Brain microvascular endothelial cell (primary cell): ENCODE data around the gene LMCD1.

ENCODE experiments used
- DNase-seq: peaks from one replicate; pipeline ENCODE4 v3.0.0-alpha.2; 2020
- H3K27ac ChIP-seq: fragments of 250-450 bp; sonication (Bioruptor Pico); 2 replicates; pipeline ENCODE4 v1.5.1; 2020; ENCODE audit warnings: mild to moderate bottlenecking, moderate library complexity
- H3K27me3 ChIP-seq: fragments of 250-450 bp; sonication (Bioruptor Pico); replicated peaks from 2 replicates; pipeline ENCODE4 v1.5.1; 2020; ENCODE audit warnings: mild to moderate bottlenecking
- H3K36me3 ChIP-seq: fragments of 250-450 bp; sonication (Bioruptor Pico); replicated peaks from 2 replicates; pipeline ENCODE4 v1.5.1; 2020; ENCODE audit warnings: mild to moderate bottlenecking
- H3K4me3 ChIP-seq: 2 replicates; pipeline ENCODE4 v1.5.1; 2011; ENCODE audit warnings: low read depth, mild to moderate bottlenecking, control low read depth, low read length, moderate library complexity
- in situ Hi-C: cut with HindIII; loops from 2 replicates; pipeline ENCODE4 v1.10.0; 2017; ENCODE audit warnings: low sequenced_read_pairs, low pct_ligation_motif_present
- TF ChIP-seq, protein P1 (sequence below): IDR thresholded peaks from 2 replicates; pipeline ENCODE4 v1.5.1; 2011; ENCODE audit warnings: low read depth, mild to moderate bottlenecking, moderate library complexity, low read length, control low read depth, inconsistent platforms; ENCODE audit errors: missing control alignments

LMCD1 gene

DNA sequence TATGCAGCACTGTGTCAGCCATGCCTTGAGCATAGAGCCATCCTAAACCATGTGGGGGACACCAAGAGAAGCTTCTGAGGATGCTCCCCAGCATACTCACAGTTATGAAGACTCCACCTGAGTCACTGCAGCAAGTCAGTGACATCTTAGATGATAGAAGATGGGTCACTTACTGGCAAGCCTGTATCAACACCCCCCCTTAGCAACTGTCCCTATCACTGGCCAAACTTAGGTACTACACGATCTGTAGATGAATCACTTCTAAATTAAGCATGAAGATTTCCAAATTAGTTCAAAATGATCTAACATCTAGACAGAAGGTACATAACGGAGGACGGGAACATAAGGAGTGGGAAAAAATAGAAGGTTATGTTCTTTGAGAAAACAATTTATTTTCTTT lies 13.2 kb upstream of the LMCD1 start:
- TF ChIP-seq, protein P1, sequence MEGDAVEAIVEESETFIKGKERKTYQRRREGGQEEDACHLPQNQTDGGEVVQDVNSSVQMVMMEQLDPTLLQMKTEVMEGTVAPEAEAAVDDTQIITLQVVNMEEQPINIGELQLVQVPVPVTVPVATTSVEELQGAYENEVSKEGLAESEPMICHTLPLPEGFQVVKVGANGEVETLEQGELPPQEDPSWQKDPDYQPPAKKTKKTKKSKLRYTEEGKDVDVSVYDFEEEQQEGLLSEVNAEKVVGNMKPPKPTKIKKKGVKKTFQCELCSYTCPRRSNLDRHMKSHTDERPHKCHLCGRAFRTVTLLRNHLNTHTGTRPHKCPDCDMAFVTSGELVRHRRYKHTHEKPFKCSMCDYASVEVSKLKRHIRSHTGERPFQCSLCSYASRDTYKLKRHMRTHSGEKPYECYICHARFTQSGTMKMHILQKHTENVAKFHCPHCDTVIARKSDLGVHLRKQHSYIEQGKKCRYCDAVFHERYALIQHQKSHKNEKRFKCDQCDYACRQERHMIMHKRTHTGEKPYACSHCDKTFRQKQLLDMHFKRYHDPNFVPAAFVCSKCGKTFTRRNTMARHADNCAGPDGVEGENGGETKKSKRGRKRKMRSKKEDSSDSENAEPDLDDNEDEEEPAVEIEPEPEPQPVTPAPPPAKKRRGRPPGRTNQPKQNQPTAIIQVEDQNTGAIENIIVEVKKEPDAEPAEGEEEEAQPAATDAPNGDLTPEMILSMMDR, result peak; percentile 19
- H3K4me3 ChIP-seq, result no peak overlapping the region
- in situ Hi-C loops, result no loop called here
- H3K27me3 ChIP-seq, result no peaks in the 10 kb centered on the region
- H3K27ac ChIP-seq, result no peak overlapping the region
- no peak for DNase-seq
- no peaks in the 10 kb centered on the region for H3K36me3 ChIP-seq

DNA sequence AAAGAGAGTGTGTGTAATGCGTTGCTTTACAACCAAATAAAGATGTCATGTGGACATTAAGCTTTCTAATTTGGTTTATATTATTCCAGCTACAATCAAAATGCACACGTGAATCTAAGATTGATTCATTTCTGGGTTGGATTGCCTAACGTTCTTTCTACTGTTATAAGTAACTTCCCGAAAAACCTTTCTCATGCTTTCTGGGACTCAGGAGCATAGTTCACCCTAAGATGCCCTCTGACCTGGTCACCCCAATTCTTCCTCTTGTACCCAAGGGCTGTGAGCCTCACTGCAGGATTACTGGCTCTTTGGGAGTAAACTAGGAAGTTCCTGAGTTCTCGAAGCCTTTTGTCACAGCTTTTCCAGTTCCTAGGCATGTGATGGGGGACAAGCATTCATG lies 12.7 kb upstream of the LMCD1 start:
- TF ChIP-seq, protein P1, result no peak
- no peak overlapping the region for H3K27ac ChIP-seq
- no peak for DNase-seq
- no peak overlapping the region for H3K4me3 ChIP-seq
- H3K36me3 ChIP-seq, result no peaks in the 10 kb centered on the region
- H3K27me3 ChIP-seq, result no peaks in the 10 kb centered on the region
- in situ Hi-C loops, result no loop called here

DNA sequence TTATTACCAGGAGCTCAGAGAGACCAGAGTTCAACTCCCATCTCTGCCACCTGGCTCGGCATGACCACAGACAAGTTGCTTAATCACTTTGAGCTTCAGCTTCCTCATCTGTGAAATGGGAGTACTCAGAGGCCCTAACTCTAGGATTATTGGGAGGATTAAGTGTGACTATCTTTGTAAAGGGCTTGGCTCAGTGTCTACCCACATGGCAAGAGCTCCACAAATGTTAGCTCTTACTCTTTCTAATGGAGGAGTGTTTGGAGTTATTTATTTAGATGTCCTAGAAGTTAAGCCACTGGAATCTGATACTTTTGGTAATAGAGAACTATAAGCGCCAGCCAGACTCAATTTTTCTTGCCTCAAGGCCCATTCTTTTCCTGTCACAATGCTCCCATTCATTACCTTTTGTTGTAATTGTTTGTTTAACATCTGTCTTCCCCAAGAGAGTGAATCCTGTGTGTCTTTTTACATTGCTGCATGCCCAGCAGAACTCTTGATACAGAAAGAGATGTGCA lies 12.3 kb upstream of the LMCD1 start:
- H3K27ac ChIP-seq, result peak overlapping the region; percentile 74
- DNase-seq, result no peak
- in situ Hi-C loops, result no loop called here

DNA sequence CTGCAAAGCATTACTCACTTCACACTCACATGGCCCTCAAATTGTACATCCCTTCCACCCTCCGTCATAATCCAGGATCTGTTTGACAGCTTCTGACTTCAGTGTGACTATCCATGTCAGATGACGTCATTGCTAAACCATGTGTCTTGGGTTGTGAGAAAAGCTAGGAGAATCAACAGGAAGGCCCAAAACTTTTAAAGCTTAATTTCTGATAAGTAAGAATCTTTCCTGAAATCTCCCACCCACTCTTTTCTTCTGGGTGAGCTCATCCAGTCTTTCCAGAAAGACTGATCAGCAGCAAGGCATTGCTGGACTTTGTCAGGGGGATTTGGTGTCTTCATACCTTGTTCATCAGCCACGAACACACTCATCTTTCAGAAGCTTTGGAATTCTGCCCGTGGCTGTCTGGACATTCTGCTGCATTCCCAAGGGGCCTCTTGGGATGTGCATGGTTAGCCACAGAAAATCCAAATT lies 11.5 kb upstream of the LMCD1 start:
- Histone ChIP-seq H3K4me3 (no peak overlapping the region), H3K36me3 (no peaks in the 10 kb centered on the region), H3K27ac (peak overlapping the region; percentile 74), H3K27me3 (no peaks in the 10 kb centered on the region)
- TF ChIP-seq, protein P1, result no peak
- DNase-seq, result peak; percentile 94
- in situ Hi-C loops, result no loop called here

More for the DNA sequence above, 12.3 kb upstream of the LMCD1 start:
- Histone ChIP-seq H3K27me3 (no peaks in the 10 kb centered on the region), H3K36me3 (no peaks in the 10 kb centered on the region), H3K4me3 (no peak overlapping the region)
- TF ChIP-seq, protein P1, result no peak

DNA sequence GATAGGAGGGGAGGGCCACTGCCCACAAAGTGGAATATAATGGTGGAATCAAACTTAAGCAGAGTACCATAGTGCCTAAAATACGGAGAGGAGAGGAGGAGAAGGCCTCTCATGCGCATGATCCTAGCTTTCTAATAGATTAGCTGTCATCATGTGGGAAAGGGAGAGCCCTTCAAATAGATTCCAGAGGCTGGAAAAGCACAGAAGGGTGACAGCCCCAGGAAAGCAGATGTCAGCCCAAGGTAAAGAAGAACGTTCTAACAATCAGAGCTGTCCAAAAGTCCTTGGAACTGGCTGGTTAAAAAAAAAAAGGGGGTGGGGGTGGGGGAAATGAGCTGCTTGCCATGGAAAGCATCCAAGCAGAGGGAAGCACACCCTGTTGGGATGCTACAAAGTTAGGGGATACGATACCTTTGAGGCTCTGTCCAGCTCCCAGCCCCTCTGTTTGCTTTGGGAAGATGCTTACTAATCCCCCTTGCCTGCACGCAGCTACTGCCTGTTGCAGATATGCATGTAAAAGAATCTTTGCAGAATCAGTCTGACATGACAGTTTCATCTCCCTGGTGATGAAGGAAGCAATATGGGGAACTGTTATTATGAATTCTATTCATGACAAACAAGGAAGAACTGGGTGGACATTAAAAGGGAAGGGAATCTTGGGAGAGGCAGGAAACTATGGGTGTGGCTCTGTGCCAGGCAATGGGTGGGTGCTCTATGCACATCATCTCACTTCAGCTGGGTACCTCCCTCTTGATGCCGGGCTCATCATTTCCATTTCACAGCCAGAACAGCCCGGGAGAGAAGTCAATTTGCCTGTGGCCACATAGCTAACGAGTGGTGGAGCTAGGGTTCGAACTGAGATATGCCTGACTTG lies 10.1 kb upstream of the LMCD1 start:
- DNase-seq, result no peak
- TF ChIP-seq, protein P1, result no peak

More for the DNA sequence above, 10.1 kb upstream of the LMCD1 start:
- Histone ChIP-seq H3K36me3 (no peaks in the 10 kb centered on the region), H3K4me3 (no peak overlapping the region), H3K27me3 (no peaks in the 10 kb centered on the region), H3K27ac (no peak overlapping the region)
- in situ Hi-C loops, result no loop called here
